HEK293 (cell line): Measurements from ENCODE around the gene SLC1A2.

ENCODE experiments used
- CTCF ChIA-PET: fragments of 350-600 bp; formaldehyde crosslinking; extraction: SDS; loops from one replicate; lab custom pipeline; 2021; ENCODE audit warnings: antibody characterized with exemption; lab: Yijun Ruan, JAX
- POLR2A ChIA-PET: fragments of 300-600 bp; formaldehyde crosslinking; extraction: SDS; loops from one replicate; lab custom pipeline; 2020; ENCODE audit warnings: antibody characterized with exemption, inconsistent platforms; lab: Yijun Ruan, JAX
- H3K27ac ChIP-seq: fragments of 200-500 bp; sonication (Bioruptor generic); 2 replicates; pipeline ENCODE4 v1.5.1; 2014; ENCODE audit warnings: low read depth, low read length, control low read depth, inconsistent platforms; ENCODE audit errors: extremely low read depth
- H3K36me3 ChIP-seq, 2 experiments: fragments of 200-500 bp in 1 of 2; sonication (Bioruptor generic) in 1 of 2; 1 replicate in 1 of 2; 2 replicates in 1 of 2; pipeline ENCODE4 v1.5.1; 2014 to 2017; ENCODE audit warnings: inconsistent platforms in 2 of 2, low read length in 2 of 2; ENCODE audit not compliant: control insufficient read depth in 2 of 2, insufficient read depth in 1 of 2
- H3K4me1 ChIP-seq: fragments of 200-500 bp; sonication (Bioruptor generic); 2 replicates; pipeline ENCODE4 v1.5.1; 2014; ENCODE audit warnings: mild to moderate bottlenecking, low read length, inconsistent platforms; ENCODE audit not compliant: control insufficient read depth, insufficient read depth
- H3K4me3 ChIP-seq: 2 replicates; pipeline ENCODE4 v1.5.1; 2011; ENCODE audit warnings: low read depth, mild to moderate bottlenecking, control low read depth, low read length, moderate library complexity
- H3K9me3 ChIP-seq: fragments of 200-500 bp; sonication (Bioruptor generic); 2 replicates; pipeline ENCODE4 v1.5.1; 2014; ENCODE audit warnings: low read depth, low read length, inconsistent platforms; ENCODE audit not compliant: control insufficient read depth, insufficient read depth
- HOXA7 ChIP-seq: sonication (generic); formaldehyde crosslinking; IDR thresholded peaks from 2 replicates; pipeline ENCODE4 v1.8.1; 2022; ENCODE audit warnings: missing genetic modification reagents, borderline replicate concordance
- RBAK ChIP-seq: fragments of 450-650 bp; formaldehyde crosslinking; IDR thresholded peaks from 2 replicates; pipeline ENCODE4 v1.5.1; 2016; ENCODE audit warnings: missing biosample characterization, missing genetic modification characterization
- SP3 ChIP-seq: fragments of 450-650 bp; formaldehyde crosslinking; IDR thresholded peaks from 2 replicates; pipeline ENCODE4 v1.5.1; 2016; ENCODE audit warnings: missing biosample characterization, missing genetic modification characterization
- ZBTB11 ChIP-seq: fragments of 450-650 bp; formaldehyde crosslinking; conservative IDR thresholded peaks from 2 replicates; pipeline ENCODE4 v1.5.1; 2016; ENCODE audit warnings: low read depth, missing biosample characterization, missing genetic modification characterization
- ZBTB48 ChIP-seq: fragments of 450-650 bp; formaldehyde crosslinking; IDR thresholded peaks from 2 replicates; pipeline ENCODE4 v1.5.1; 2016; ENCODE audit warnings: missing biosample characterization, missing genetic modification characterization
- ZFP41 ChIP-seq: fragments of 450-650 bp; formaldehyde crosslinking; IDR thresholded peaks from 2 replicates; pipeline ENCODE4 v1.5.1; 2016; ENCODE audit warnings: missing biosample characterization, missing genetic modification characterization, borderline replicate concordance
- ZFP69B ChIP-seq: fragments of 450-650 bp; formaldehyde crosslinking; IDR thresholded peaks from 2 replicates; pipeline ENCODE4 v1.5.1; 2016; ENCODE audit warnings: missing biosample characterization, missing genetic modification characterization
- ZNF146 ChIP-seq: fragments of 450-650 bp; formaldehyde crosslinking; IDR thresholded peaks from 2 replicates; pipeline ENCODE4 v1.5.1; 2016; ENCODE audit warnings: missing biosample characterization, missing genetic modification characterization
- ZNF169 ChIP-seq: fragments of 450-650 bp; formaldehyde crosslinking; IDR thresholded peaks from 2 replicates; pipeline ENCODE4 v1.5.1; 2016; ENCODE audit warnings: missing biosample characterization, missing genetic modification characterization
- ZNF211 ChIP-seq: fragments of 450-650 bp; formaldehyde crosslinking; IDR thresholded peaks from 2 replicates; pipeline ENCODE4 v1.5.1; 2016; ENCODE audit warnings: low read depth, missing biosample characterization, missing genetic modification characterization
- ZNF26 ChIP-seq: fragments of 450-650 bp; formaldehyde crosslinking; IDR thresholded peaks from 2 replicates; pipeline ENCODE4 v1.5.1; 2016; ENCODE audit warnings: missing biosample characterization, missing genetic modification characterization
- ZNF266 ChIP-seq: fragments of 450-650 bp; formaldehyde crosslinking; IDR thresholded peaks from 2 replicates; pipeline ENCODE4 v1.5.1; 2016; ENCODE audit warnings: missing biosample characterization, missing genetic modification characterization, low read depth
- ZNF391 ChIP-seq: fragments of 450-650 bp; formaldehyde crosslinking; IDR thresholded peaks from 2 replicates; pipeline ENCODE4 v1.5.1; 2016; ENCODE audit warnings: low read depth, missing biosample characterization, missing genetic modification characterization, borderline replicate concordance
- ZNF394 ChIP-seq: fragments of 450-650 bp; formaldehyde crosslinking; IDR thresholded peaks from 2 replicates; pipeline ENCODE4 v1.5.1; 2016; ENCODE audit warnings: missing biosample characterization, missing genetic modification characterization, mild to moderate bottlenecking, moderate library complexity, borderline replicate concordance
- ZNF48 ChIP-seq: fragments of 450-650 bp; formaldehyde crosslinking; IDR thresholded peaks from 2 replicates; pipeline ENCODE4 v1.5.1; 2016; ENCODE audit warnings: missing biosample characterization, missing genetic modification characterization
- ZNF501 ChIP-seq: fragments of 450-650 bp; formaldehyde crosslinking; IDR thresholded peaks from 2 replicates; pipeline ENCODE4 v1.5.1; 2016; ENCODE audit warnings: missing biosample characterization, missing genetic modification characterization
- ZNF530 ChIP-seq: fragments of 450-650 bp; formaldehyde crosslinking; IDR thresholded peaks from 2 replicates; pipeline ENCODE4 v1.5.1; 2016; ENCODE audit warnings: low read depth, missing biosample characterization, missing genetic modification characterization
- ZNF626 ChIP-seq: fragments of 450-650 bp; sonication (Bioruptor Pico); formaldehyde crosslinking; IDR thresholded peaks from 2 replicates; pipeline ENCODE4 v1.5.1; 2018; ENCODE audit warnings: missing biosample characterization, missing genetic modification characterization, inconsistent platforms
- ZNF639 ChIP-seq: fragments of 450-650 bp; formaldehyde crosslinking; IDR thresholded peaks from 2 replicates; pipeline ENCODE4 v1.5.1; 2016; ENCODE audit warnings: missing biosample characterization, missing genetic modification characterization
- ZNF658 ChIP-seq: fragments of 450-650 bp; formaldehyde crosslinking; IDR thresholded peaks from 2 replicates; pipeline ENCODE4; 2016; ENCODE audit warnings: missing biosample characterization, missing genetic modification characterization
- ZNF664 ChIP-seq: fragments of 450-650 bp; formaldehyde crosslinking; IDR thresholded peaks from 2 replicates; pipeline ENCODE4 v1.5.1; 2016; ENCODE audit warnings: missing biosample characterization, missing genetic modification characterization
- ZNF704 ChIP-seq: fragments of 450-650 bp; formaldehyde crosslinking; IDR thresholded peaks from 2 replicates; pipeline ENCODE4 v1.5.1; 2016; ENCODE audit warnings: missing biosample characterization, missing genetic modification characterization
- ZNF777 ChIP-seq: fragments of 450-650 bp; formaldehyde crosslinking; IDR thresholded peaks from 2 replicates; pipeline ENCODE4 v1.5.1; 2017; ENCODE audit warnings: missing biosample characterization, missing genetic modification characterization, borderline replicate concordance

The SLC1A2 gene

GRCh38 chr11:35245056-35245455 is 174.3 kb downstream of the SLC1A2 start (continued):
- TF ChIP-seq ZNF626 (tag by site-specific recombination) (no peak), ZNF394 (tag by site-specific recombination) (no peak), SP3 (no peak), ZNF26 (tag by site-specific recombination) (no peak)

GRCh38 chr11:35243774-35244173 is 175.6 kb downstream of the SLC1A2 start:
- ChIA-PET CTCF (interaction anchor here (0.6 to 0.8 kb wide), 2 partner anchors 145 to 158 kb away, joined by 3 read pairs; no protein-coding TSS in a partner anchor), POLR2A (no interaction called here)
- TF ChIP-seq ZNF391 (tag by site-specific recombination) (no peak), ZNF704 (tag by site-specific recombination) (no peak), ZNF639 (tag by site-specific recombination) (no peak), ZNF266 (tag by site-specific recombination) (no peak), ZBTB48 (no peak), ZNF146 (tag by site-specific recombination) (no peak), ZNF530 (tag by site-specific recombination) (no peak), ZNF211 (no peak), RBAK (no peak), HOXA7 (no peak), ZFP69B (no peak), ZNF664 (tag by site-specific recombination) (no peak), ZNF48 (tag by site-specific recombination) (no peak), ZNF501 (tag by site-specific recombination) (no peak), ZNF169 (no peak), ZNF777 (tag by site-specific recombination) (no peak), ZBTB11 (no peak), ZNF658 (tag by site-specific recombination) (no peak), ZFP41 (no peak)

More at GRCh38 chr11:35243774-35244173, 175.6 kb downstream of the SLC1A2 start:
- no peaks in the 10 kb centered on the region for H3K9me3 ChIP-seq
- no peaks in the 10 kb centered on the region for H3K4me1 ChIP-seq
- no peaks in the 10 kb centered on the region for H3K36me3 ChIP-seq
- H3K4me3 ChIP-seq, result no peak overlapping the region
- no peak overlapping the region for H3K27ac ChIP-seq
